ENCODE results near the gene RALGPS1. TPM values are rescaled to one million over a fixed set of nuclear protein-coding genes. Genes with fewer than 3 reads are reported as not detected.

The RALGPS1 gene
- total and polyA plus RNA-seq, 2 donors (not counting 1 experiment from before 2014, with no cell fraction given): 19.7 to 39.9 TPM

- Histone ChIP-seq H3K79me2 (ENCODE audit: control insufficient read depth, insufficient read depth, low read length) (no peaks in the 10 kb centered on the region), H3K36me3 (replicated peaks in 1 of 2; ENCODE audit: control extremely low read depth in 1 of 2, control insufficient read depth in 1 of 2, extremely low read depth in 1 of 2, insufficient read depth in 2 of 2, low read length in 1 of 2) (peaks cover 0 to 9% of the 10 kb centered on the region in 2 experiments), H3K9ac (ENCODE audit: low read length) (no peak overlapping the region), H3K9me3 (ENCODE audit: control extremely low read depth in 1 of 3, control insufficient read depth in 2 of 3, insufficient read depth in 1 of 3, low read length in 2 of 3) (no peaks in the 10 kb centered on the region), H3K4me2 (replicated peaks; ENCODE audit: low read depth, low read length, poor library complexity, severe bottlenecking) (no peak overlapping the region), H4K20me1 (ENCODE audit: control insufficient read depth, insufficient read depth, low read length, poor library complexity, severe bottlenecking) (no peaks in the 10 kb centered on the region), H3K27me3 (replicated peaks in 1 of 4; ENCODE audit: control extremely low read depth in 1 of 4, control insufficient read depth in 3 of 4, insufficient read depth in 4 of 4, low read length in 3 of 4) (no peaks in the 10 kb centered on the region), H3K4me3 (ENCODE audit: control extremely low read depth in 1 of 5, extremely low read depth in 1 of 5, insufficient read depth in 1 of 5, low read depth in 2 of 5, low read length in 4 of 5) (no peak overlapping the region), H3K27ac (ENCODE audit: low read length in 2 of 2) (no peak overlapping the region), H2AFZ (ENCODE audit: insufficient read depth, low read depth, low read length, poor library complexity, severe bottlenecking) (no peak overlapping the region), H3K4me1 (ENCODE audit: control insufficient read depth in 2 of 2, insufficient read depth in 2 of 2, low read length in 2 of 2) (no peaks in the 10 kb centered on the region)
- Mint-ChIP-seq H3K27ac (no peak overlapping the region), H3K9me3 (ENCODE audit: insufficient read depth) (no peaks in the 10 kb centered on the region), H3K27me3 (no peaks in the 10 kb centered on the region), H3K4me3 (no peak overlapping the region), H3K4me1 (peaks cover 2% of the 10 kb centered on the region)
- intact Hi-C loops (cut with micrococcal nuclease): no loop called here
- 93% methylated on average over 6 of the region's 6 CpGs for WGBS (ENCODE audit: insufficient coverage)
- DNase-seq: no peak
- ChIA-PET POLR2A (no interaction called here), CTCF (interaction anchor here (0.8 to 2.5 kb wide), 3 partner anchors 20 to 24 kb away, joined by 3 to 8 read pairs (median 5); no protein-coding TSS in a partner anchor)
- TF ChIP-seq CTCF (IDR thresholded peaks at IDR 0.05) (no peak), EZH2 (IDR thresholded peaks at IDR 0.05; ENCODE audit: borderline replicate concordance, insufficient read depth, low read depth, low read length, poor library complexity, severe bottlenecking) (no peak)
- ATAC-seq (ENCODE audit: low read depth): no peak
Measured at GRCh38 chr9:126962336-126962735, 47.8 kb downstream of the RALGPS1 start.

GRCh38 chr9:126965077-126965476 lies 50.5 kb downstream of the RALGPS1 start:
- H3K4me1 ChIP-seq (ENCODE audit: control insufficient read depth in 2 of 2, insufficient read depth in 2 of 2, low read length in 2 of 2): no peaks in the 10 kb centered on the region
- no peaks in the 10 kb centered on the region for H3K27me3 Mint-ChIP-seq
- intact Hi-C loops (cut with micrococcal nuclease): no loop called here

More at GRCh38 chr9:126965077-126965476, 50.5 kb downstream of the RALGPS1 start:
- ChIA-PET CTCF (interaction anchor here (1.3 to 2.8 kb wide), 2 partner anchors 233 to 236 kb away, joined by 6 to 20 read pairs; no protein-coding TSS in a partner anchor), POLR2A (no interaction called here)
- TF ChIP-seq CTCF (IDR thresholded peaks at IDR 0.05): no peak
- ATAC-seq (ENCODE audit: low read depth) (no peak), DNase-seq (no peak)
- H2AFZ ChIP-seq (ENCODE audit: insufficient read depth, low read depth, low read length, poor library complexity, severe bottlenecking): no peak overlapping the region
- H3K27ac ChIP-seq (ENCODE audit: low read length in 2 of 2): no peak overlapping the region
- H4K20me1 ChIP-seq (ENCODE audit: control insufficient read depth, insufficient read depth, low read length, poor library complexity, severe bottlenecking): no peaks in the 10 kb centered on the region
- no peaks in the 10 kb centered on the region for H3K4me1 Mint-ChIP-seq
- peaks cover 0 to 9% of the 10 kb centered on the region in 2 experiments for H3K36me3 ChIP-seq (replicated peaks in 1 of 2; ENCODE audit: control extremely low read depth in 1 of 2, control insufficient read depth in 1 of 2, extremely low read depth in 1 of 2, insufficient read depth in 2 of 2, low read length in 1 of 2)
- H3K27ac Mint-ChIP-seq: no peak overlapping the region
- no peak overlapping the region for H3K4me2 ChIP-seq (replicated peaks; ENCODE audit: low read depth, low read length, poor library complexity, severe bottlenecking)
- H3K4me3 ChIP-seq (ENCODE audit: control extremely low read depth in 1 of 5, extremely low read depth in 1 of 5, insufficient read depth in 1 of 5, low read depth in 2 of 5, low read length in 4 of 5): no peak overlapping the region
- H3K9ac ChIP-seq (ENCODE audit: low read length): no peak overlapping the region
- no peaks in the 10 kb centered on the region for H3K27me3 ChIP-seq (replicated peaks in 1 of 4; ENCODE audit: control extremely low read depth in 1 of 4, control insufficient read depth in 3 of 4, insufficient read depth in 4 of 4, low read length in 3 of 4)
- H3K79me2 ChIP-seq (ENCODE audit: control insufficient read depth, insufficient read depth, low read length): no peaks in the 10 kb centered on the region
- H3K4me3 Mint-ChIP-seq: no peak overlapping the region
- WGBS (ENCODE audit: insufficient coverage): no CpG with 5 or more reads among the region's 3 CpGs
- no peaks in the 10 kb centered on the region for H3K9me3 ChIP-seq (ENCODE audit: control extremely low read depth in 1 of 3, control insufficient read depth in 2 of 3, insufficient read depth in 1 of 3, low read length in 2 of 3)
- H3K9me3 Mint-ChIP-seq (ENCODE audit: insufficient read depth): no peaks in the 10 kb centered on the region

Measured in B cell (primary cell).